ENCODE measurements around the gene DOLPP1.

GRCh38 chr9:129031514-129031913 lies 49.4 kb upstream of the DOLPP1 start:
- no peak for TF ChIP-seq SMC3 (conservative IDR thresholded peaks at IDR 0.05; ENCODE audit: poor library complexity)
- TF ChIP-seq, protein P1, sequence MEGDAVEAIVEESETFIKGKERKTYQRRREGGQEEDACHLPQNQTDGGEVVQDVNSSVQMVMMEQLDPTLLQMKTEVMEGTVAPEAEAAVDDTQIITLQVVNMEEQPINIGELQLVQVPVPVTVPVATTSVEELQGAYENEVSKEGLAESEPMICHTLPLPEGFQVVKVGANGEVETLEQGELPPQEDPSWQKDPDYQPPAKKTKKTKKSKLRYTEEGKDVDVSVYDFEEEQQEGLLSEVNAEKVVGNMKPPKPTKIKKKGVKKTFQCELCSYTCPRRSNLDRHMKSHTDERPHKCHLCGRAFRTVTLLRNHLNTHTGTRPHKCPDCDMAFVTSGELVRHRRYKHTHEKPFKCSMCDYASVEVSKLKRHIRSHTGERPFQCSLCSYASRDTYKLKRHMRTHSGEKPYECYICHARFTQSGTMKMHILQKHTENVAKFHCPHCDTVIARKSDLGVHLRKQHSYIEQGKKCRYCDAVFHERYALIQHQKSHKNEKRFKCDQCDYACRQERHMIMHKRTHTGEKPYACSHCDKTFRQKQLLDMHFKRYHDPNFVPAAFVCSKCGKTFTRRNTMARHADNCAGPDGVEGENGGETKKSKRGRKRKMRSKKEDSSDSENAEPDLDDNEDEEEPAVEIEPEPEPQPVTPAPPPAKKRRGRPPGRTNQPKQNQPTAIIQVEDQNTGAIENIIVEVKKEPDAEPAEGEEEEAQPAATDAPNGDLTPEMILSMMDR (IDR thresholded peaks at IDR 0.05; ENCODE audit: poor library complexity, severe bottlenecking), result no peak
- TF ChIP-seq RAD21 (conservative IDR thresholded peaks at IDR 0.05), result no peak
- no peak for TF ChIP-seq POLR2AphosphoS5 (IDR thresholded peaks at IDR 0.05)
- no peak for TF ChIP-seq REST (IDR thresholded peaks at IDR 0.05; ENCODE audit: borderline replicate concordance)
- TF ChIP-seq MXI1 (conservative IDR thresholded peaks at IDR 0.05; ENCODE audit: poor library complexity, severe bottlenecking), result no peak
- no peak for TF ChIP-seq EP300 (conservative IDR thresholded peaks at IDR 0.05; ENCODE audit: poor library complexity, severe bottlenecking)
- TF ChIP-seq EZH2 (IDR thresholded peaks at IDR 0.05; ENCODE audit: borderline replicate concordance, insufficient read depth, low read length, poor library complexity, severe bottlenecking), result no peak
